Activated naive CD8-positive, alpha-beta T cell (primary cell): ENCODE measurements around the gene EVA1C.
A peak's percentile ranks its signal among the peaks of the same experiment; 100 is the strongest.
"Not testable (repeated sequence)": the region's sequence is repeated elsewhere in the genome, so short reads cannot be mapped to it uniquely, and the experiment has no call there.

ENCODE experiments used
- H3K27ac Mint-ChIP-seq: one replicate; pipeline ENCODE4 v1.8.0; 2021; ENCODE audit warnings: mixed read lengths
- H3K27me3 Mint-ChIP-seq: one replicate; pipeline ENCODE4 v1.8.0; 2021; ENCODE audit warnings: mixed read lengths
- H3K36me3 Mint-ChIP-seq: one replicate; pipeline ENCODE4 v1.8.0; 2021; ENCODE audit warnings: mixed read lengths
- H3K4me1 Mint-ChIP-seq: one replicate; pipeline ENCODE4 v1.8.0; 2021; ENCODE audit warnings: low read depth, mixed read lengths
- H3K4me3 Mint-ChIP-seq: one replicate; pipeline ENCODE4 v1.8.0; 2021; ENCODE audit warnings: mild to moderate bottlenecking, mixed read lengths
- H3K9me3 Mint-ChIP-seq: one replicate; pipeline ENCODE4 v1.8.0; 2021; ENCODE audit warnings: low read depth, mixed read lengths

EVA1C gene

DNA sequence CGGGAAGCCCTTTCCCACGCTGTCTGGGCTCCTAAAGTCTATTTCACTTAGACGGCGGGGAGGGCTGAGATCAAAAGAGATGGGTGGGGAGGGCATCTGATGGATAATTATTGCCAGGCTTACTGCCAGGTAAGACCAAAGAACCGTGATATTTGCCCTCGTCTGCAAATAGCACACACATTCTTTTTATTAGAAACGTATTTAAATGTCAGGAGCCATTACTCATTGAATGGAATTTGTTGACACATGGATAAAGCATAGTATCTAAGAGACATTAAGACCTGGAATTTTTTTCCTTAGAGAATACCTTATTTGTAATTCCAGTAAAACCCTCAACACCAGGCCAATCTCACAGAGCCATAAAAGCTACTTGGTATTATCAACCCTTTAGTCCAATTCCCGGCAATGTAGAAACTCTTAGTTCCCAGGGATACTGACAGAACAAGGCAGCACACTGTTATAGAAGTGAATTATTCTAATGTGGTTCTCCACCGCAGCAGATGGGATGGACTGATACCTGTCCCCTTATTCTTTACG is 30.3 kb upstream of the EVA1C start:
- no peak overlapping the region for H3K4me3 Mint-ChIP-seq
- H3K4me1 Mint-ChIP-seq, result peaks cover 18% of the 10 kb centered on the region
- H3K9me3 Mint-ChIP-seq, result no peaks in the 10 kb centered on the region
- peaks cover 8% of the 10 kb centered on the region for H3K36me3 Mint-ChIP-seq
- no peaks in the 10 kb centered on the region for H3K27me3 Mint-ChIP-seq
- H3K27ac Mint-ChIP-seq, result no peak overlapping the region

- Mint-ChIP-seq H3K36me3 (peaks cover 6% of the 10 kb centered on the region), H3K27me3 (no peaks in the 10 kb centered on the region), H3K9me3 (no peaks in the 10 kb centered on the region), H3K27ac (no peak overlapping the region), H3K4me3 (no peak overlapping the region), H3K4me1 (peaks cover 29% of the 10 kb centered on the region)
These were observed 28.7 kb upstream of the EVA1C start for GRCh38 chr21:32383812-32384211.

- Mint-ChIP-seq H3K9me3 (no peaks in the 10 kb centered on the region), H3K4me3 (no peak overlapping the region), H3K27me3 (no peaks in the 10 kb centered on the region), H3K4me1 (peaks cover 52% of the 10 kb centered on the region), H3K36me3 (peaks cover 12% of the 10 kb centered on the region), H3K27ac (no peak overlapping the region)
These were observed 26.2 kb upstream of the EVA1C start for GRCh38 chr21:32386195-32386870.

DNA sequence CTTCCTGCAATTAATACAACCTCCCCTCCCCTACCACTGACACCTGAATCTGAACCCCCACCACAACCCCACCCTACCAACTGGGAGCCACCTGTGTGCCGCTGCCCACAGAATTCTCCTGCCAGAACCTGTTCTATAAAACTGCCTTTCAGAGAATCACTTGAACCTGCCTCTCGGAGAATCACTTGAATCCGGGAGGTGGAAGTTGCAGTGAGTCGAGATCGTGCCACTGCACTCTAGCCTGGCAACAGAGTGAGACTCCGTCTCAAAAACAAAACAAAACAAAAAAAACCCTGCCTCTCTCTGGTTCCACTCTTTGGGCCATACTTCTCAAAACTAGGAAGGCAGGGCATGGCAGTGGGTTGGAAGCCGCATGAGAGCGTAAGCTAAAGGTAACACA is 25.4 kb upstream of the EVA1C start:
- Mint-ChIP-seq H3K27me3 (no peaks in the 10 kb centered on the region), H3K27ac (no peak overlapping the region), H3K9me3 (no peaks in the 10 kb centered on the region), H3K36me3 (peaks cover 14% of the 10 kb centered on the region), H3K4me3 (no peak overlapping the region), H3K4me1 (peaks cover 57% of the 10 kb centered on the region)

DNA sequence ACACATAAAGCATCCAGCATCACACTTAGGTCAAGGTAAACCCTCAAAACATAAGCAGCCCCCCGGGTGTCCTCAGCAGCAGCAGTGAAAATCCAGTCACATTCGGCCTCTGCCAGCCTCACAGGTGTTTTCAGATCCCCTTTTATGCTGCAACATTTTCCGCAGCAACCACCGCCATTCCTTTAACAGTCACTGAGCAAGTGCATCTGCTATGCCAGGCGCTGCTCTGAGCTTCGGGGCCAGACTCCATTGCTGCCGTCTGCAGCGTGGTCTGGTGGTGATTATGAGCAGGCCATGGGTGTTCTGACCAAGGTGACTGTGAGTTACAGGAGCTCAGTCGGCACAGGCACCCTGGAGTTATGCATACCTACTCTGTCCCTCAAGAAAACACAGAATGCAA is 24.2 kb upstream of the EVA1C start:
- Mint-ChIP-seq H3K4me3 (no peak overlapping the region), H3K4me1 (peaks cover 57% of the 10 kb centered on the region), H3K9me3 (no peaks in the 10 kb centered on the region), H3K27ac (no peak overlapping the region), H3K36me3 (peaks cover 14% of the 10 kb centered on the region), H3K27me3 (no peaks in the 10 kb centered on the region)

DNA sequence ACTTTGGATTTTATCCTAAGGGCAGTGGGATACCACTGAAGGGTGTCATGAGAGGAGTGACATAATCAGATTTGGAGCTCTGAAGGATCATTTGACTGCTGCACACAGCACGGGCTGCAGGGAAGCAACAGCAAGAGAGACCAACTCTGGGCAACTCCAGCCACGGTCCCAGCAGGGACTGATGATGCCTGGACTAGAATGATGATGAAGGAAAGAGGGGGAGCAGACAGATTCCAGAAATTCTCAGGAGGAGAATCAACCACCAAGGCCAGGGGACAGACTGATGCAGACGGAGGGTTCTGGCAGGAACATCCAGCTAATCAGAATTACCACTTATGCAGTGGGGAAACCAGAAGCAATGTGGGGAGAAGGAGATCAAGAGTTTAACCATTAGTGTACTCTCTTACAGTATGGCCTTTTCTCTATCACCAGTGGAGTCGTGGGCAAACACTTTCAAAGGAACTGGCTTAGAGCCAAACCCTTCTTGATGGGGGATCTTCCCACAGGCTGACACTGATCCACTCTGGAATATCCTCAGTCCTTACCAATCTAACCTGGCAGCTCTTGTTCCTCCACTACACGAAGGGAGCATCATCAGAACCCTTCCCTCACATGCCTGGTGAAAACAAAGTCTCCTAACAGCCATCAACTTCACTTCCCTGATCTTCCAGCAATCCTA is 23.0 kb upstream of the EVA1C start:
- H3K4me1 Mint-ChIP-seq, result peaks cover 64% of the 10 kb centered on the region
- H3K9me3 Mint-ChIP-seq, result no peaks in the 10 kb centered on the region
- H3K27ac Mint-ChIP-seq, result peak overlapping the region; percentile 16
- H3K27me3 Mint-ChIP-seq, result no peaks in the 10 kb centered on the region
- peak overlapping the region; percentile 94 for H3K4me3 Mint-ChIP-seq
- peaks cover 14% of the 10 kb centered on the region for H3K36me3 Mint-ChIP-seq

DNA sequence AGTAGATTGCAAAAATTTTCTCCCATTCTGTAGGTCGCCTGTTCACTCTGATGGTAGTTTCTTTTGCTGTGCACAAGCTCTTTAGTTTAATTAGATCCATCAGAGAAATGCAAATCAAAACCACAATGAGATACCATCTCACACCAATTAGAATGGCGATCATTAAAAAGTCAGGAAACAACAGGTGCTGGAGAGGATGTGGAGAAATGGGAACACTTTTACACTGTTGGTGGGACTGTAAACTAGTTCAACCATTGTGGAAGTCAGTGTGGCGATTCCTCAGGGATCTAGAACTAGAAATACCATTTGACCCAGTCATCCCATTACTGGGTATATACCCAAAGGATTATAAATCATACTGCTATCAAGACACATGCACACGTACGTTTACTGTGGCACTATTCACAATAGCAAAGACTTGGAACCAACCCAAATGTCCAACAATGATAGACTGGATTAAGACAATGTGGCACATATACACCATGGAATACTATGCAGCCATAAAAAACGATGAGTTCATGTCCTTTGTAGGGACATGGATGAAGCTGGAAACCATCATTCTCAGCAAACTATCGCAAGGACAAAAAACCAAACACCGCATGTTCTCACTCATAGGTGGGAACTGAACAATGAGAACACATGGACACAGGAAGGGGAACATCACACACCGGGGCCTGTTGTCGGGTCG is 21.8 kb upstream of the EVA1C start:
- Mint-ChIP-seq H3K4me1 (peaks cover 57% of the 10 kb centered on the region), H3K36me3 (peaks cover 11% of the 10 kb centered on the region), H3K4me3 (peak overlapping the region; percentile 94)
- not testable (repeated sequence) for H3K27ac Mint-ChIP-seq, H3K9me3 Mint-ChIP-seq, H3K27me3 Mint-ChIP-seq

DNA sequence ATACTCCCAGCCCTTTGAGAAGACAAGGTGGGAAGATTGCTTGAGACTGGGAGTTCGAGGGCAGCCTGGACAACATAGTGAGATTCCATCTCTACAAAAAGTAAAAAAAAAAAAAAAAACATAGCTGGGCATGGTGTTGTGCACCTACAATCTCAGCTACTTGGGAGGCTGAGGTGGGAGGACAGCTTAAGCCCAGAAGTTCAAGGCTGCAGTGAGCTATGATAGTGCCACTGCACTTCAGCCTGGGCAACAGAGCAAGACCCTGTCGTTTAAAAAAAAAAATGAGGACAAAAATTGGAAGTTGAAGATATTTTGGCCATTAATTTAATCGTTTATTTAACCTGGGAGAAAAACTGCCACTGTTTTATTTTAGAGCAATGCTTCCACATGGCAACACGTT is 20.8 kb upstream of the EVA1C start:
- H3K36me3 Mint-ChIP-seq, result peaks cover 11% of the 10 kb centered on the region

DNA sequence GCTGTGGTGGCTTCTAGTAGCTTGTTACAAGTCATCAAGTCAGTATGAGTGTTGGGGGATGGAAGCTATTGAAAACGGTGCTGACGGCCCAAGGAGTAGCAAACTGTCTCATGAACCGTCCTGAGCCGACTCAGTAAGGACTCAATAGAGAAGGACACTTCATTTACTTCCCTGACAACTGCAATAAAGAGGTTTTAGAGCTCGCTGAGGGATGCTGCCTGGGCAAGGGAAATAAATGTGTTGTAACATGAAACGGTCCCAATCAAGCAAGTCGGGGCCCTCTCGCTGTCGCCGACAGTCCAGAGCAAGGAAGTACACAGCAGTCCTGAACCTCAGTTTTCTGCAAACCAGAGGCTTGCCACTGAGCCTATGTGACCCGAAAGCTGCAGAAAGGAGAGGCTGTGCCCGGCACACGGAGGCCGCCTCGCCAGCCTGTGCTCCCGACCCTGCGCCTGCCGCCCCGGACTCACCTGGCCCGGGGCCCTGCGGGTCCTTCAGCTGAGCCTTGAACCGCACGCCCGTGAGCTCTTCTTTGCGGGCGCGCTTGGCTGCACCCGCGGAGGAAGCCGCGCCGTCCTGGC is 20.1 kb upstream of the EVA1C start:
- Mint-ChIP-seq H3K9me3 (no peaks in the 10 kb centered on the region), H3K27me3 (no peaks in the 10 kb centered on the region), H3K4me3 (peak overlapping the region; percentile 94), H3K36me3 (peaks cover 11% of the 10 kb centered on the region), H3K27ac (peak overlapping the region; percentile 51), H3K4me1 (peaks cover 44% of the 10 kb centered on the region)

More for the DNA sequence above, 20.8 kb upstream of the EVA1C start:
- H3K9me3 Mint-ChIP-seq, result no peaks in the 10 kb centered on the region
- peak overlapping the region; percentile 94 for H3K4me3 Mint-ChIP-seq
- no peaks in the 10 kb centered on the region for H3K27me3 Mint-ChIP-seq
- peak overlapping the region; percentile 51 for H3K27ac Mint-ChIP-seq
- peaks cover 50% of the 10 kb centered on the region for H3K4me1 Mint-ChIP-seq

DNA sequence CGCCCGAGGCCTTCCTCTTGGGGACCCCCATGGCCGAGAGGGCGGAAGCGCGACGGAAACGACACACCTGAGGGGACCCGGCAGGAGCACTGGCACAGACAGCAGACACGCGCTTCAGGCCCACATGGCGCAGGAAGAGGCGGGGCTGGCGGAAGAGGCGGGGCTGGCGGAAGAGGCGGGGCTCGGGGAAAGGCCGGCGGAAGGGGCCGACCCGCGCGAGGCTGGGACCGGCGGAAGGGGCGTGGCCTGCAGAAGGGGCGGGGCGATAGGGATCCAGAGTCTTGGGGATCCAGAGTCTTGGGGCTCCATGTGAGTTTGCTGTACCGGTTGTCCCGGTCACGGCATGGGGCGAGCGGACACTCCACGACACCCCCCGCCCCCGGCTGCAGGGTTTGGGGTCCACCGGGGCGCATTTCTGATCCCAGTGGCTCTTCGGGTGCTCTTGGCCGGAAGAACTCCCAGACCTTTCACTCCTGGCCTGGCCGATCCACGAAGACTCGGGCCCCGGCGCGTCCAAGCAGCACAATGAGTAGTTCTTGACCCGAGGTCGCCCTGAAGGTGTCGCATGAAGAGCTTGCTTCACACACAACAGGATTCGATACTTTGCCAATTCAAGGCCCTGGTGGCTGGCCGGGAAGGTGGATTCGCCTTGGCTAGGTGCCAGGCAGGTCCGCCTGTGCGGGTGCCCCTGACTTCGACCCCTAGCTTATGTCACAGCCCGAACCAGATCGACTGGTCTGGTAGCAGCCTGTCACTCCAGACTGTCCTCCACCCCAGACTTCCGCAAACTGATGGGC is 19.4 kb upstream of the EVA1C start, which contains the start of gene URB1:
Gene URB1 (minus strand): TSS at position 133 of the 797 bp plus-strand sequence. CDS start 102 bp downstream, at position 31.
- Mint-ChIP-seq H3K9me3 (no peaks in the 10 kb centered on the region), H3K27me3 (no peaks in the 10 kb centered on the region), H3K36me3 (peaks cover 11% of the 10 kb centered on the region), H3K4me3 (peak within 1 kb of the TSS; percentile 94), H3K27ac (peak within 1 kb of the TSS; percentile 75), H3K4me1 (peaks cover 38% of the 10 kb centered on the region)

GRCh38 chr21:32393677-32394001 is 18.9 kb upstream of the EVA1C start:
- Mint-ChIP-seq H3K27ac (peak overlapping the region; percentile 75), H3K4me3 (peak overlapping the region; percentile 94), H3K9me3 (no peaks in the 10 kb centered on the region), H3K27me3 (no peaks in the 10 kb centered on the region), H3K36me3 (peaks cover 11% of the 10 kb centered on the region), H3K4me1 (peaks cover 36% of the 10 kb centered on the region)

GRCh38 chr21:32403201-32403777 is 9.2 kb upstream of the EVA1C start:
- Mint-ChIP-seq H3K27me3 (no peaks in the 10 kb centered on the region), H3K4me1 (peaks cover 6% of the 10 kb centered on the region), H3K9me3 (no peaks in the 10 kb centered on the region), H3K27ac (no peak overlapping the region), H3K36me3 (no peaks in the 10 kb centered on the region), H3K4me3 (no peak overlapping the region)

- Mint-ChIP-seq H3K27ac (no peak overlapping the region), H3K36me3 (no peaks in the 10 kb centered on the region), H3K4me1 (peaks cover 20% of the 10 kb centered on the region), H3K4me3 (no peak overlapping the region), H3K27me3 (no peaks in the 10 kb centered on the region), H3K9me3 (no peaks in the 10 kb centered on the region)
These were observed 6.1 kb upstream of the EVA1C start for GRCh38 chr21:32406405-32406804.

GRCh38 chr21:32410291-32410690 is 2.2 kb upstream of the EVA1C start:
- Mint-ChIP-seq H3K9me3 (no peaks in the 10 kb centered on the region), H3K4me3 (peak overlapping the region; percentile 95), H3K27me3 (no peaks in the 10 kb centered on the region), H3K27ac (peak overlapping the region; percentile 58), H3K36me3 (no peaks in the 10 kb centered on the region), H3K4me1 (peaks cover 38% of the 10 kb centered on the region)
